Endothelial cell (in vitro differentiated cells): Measurements from ENCODE around the gene SLC27A3. TPM values are rescaled to one million over a fixed set of nuclear protein-coding genes. Genes with fewer than 3 reads are reported as not detected.

ENCODE experiments used
- DNase-seq: peaks from one replicate; pipeline ENCODE4 v3.0.0; 2021; ENCODE audit warnings: low spot score
- H3K27ac Mint-ChIP-seq: one replicate; pipeline ENCODE4 v1.8.0; 2021; ENCODE audit warnings: mixed read lengths, inconsistent platforms; ENCODE audit not compliant: unreplicated experiment
- H3K27me3 Mint-ChIP-seq: one replicate; pipeline ENCODE4 v1.8.0; 2021; ENCODE audit warnings: mild to moderate bottlenecking, moderate library complexity, mixed read lengths, inconsistent platforms; ENCODE audit not compliant: unreplicated experiment
- H3K36me3 Mint-ChIP-seq: one replicate; pipeline ENCODE4 v1.8.0; 2021; ENCODE audit warnings: mild to moderate bottlenecking, low read depth, mixed read lengths, inconsistent platforms; ENCODE audit not compliant: unreplicated experiment
- H3K4me1 Mint-ChIP-seq: one replicate; pipeline ENCODE4 v1.8.0; 2021; ENCODE audit warnings: mild to moderate bottlenecking, mixed read lengths, inconsistent platforms; ENCODE audit not compliant: unreplicated experiment
- H3K4me3 Mint-ChIP-seq: one replicate; pipeline ENCODE4 v1.8.0; 2021; ENCODE audit warnings: mild to moderate bottlenecking, mixed read lengths, inconsistent platforms; ENCODE audit not compliant: unreplicated experiment
- H3K9me3 Mint-ChIP-seq: one replicate; pipeline ENCODE4 v1.8.0; 2021; ENCODE audit warnings: mixed read lengths, inconsistent platforms; ENCODE audit not compliant: unreplicated experiment
- long read RNA-seq: library from polyadenylated mRNA; unstranded; transcript quantifications from one replicate; pipeline ENCODE4 v2.0.0, GENCODE V29; 2020; ENCODE audit not compliant: unreplicated experiment
- total RNA-seq: library from RNA; stranded (reverse); fragmentation: NEBNext Ultra II Directional; extraction: Animal tissue kit (Norgen Biotek cat#: 25700); gene quantifications from one replicate; pipeline ENCODE4 v1.2.1, GENCODE V29; 2021; ENCODE audit not compliant: unreplicated experiment
- TF ChIP-seq, protein P1 (sequence below): fragments of 200-600 bp; sonication (generic); IDR thresholded peaks from one replicate; pipeline ENCODE4 v1.5.0; 2021; ENCODE audit warnings: antibody characterized with exemption; ENCODE audit not compliant: unreplicated experiment

The SLC27A3 gene, protein sequence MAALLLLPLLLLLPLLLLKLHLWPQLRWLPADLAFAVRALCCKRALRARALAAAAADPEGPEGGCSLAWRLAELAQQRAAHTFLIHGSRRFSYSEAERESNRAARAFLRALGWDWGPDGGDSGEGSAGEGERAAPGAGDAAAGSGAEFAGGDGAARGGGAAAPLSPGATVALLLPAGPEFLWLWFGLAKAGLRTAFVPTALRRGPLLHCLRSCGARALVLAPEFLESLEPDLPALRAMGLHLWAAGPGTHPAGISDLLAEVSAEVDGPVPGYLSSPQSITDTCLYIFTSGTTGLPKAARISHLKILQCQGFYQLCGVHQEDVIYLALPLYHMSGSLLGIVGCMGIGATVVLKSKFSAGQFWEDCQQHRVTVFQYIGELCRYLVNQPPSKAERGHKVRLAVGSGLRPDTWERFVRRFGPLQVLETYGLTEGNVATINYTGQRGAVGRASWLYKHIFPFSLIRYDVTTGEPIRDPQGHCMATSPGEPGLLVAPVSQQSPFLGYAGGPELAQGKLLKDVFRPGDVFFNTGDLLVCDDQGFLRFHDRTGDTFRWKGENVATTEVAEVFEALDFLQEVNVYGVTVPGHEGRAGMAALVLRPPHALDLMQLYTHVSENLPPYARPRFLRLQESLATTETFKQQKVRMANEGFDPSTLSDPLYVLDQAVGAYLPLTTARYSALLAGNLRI
- 72.7 TPM for total RNA-seq
- long read RNA-seq, transcript SLC27A3-201 (10 exons, 3,351 nt) = major isoform, 44 of 63 reads
- long read RNA-seq, partial matches to known transcripts = 2 of 63 reads
- long read RNA-seq, other reads (novel, unspliced or antisense) = 17 of 63 reads

DNA sequence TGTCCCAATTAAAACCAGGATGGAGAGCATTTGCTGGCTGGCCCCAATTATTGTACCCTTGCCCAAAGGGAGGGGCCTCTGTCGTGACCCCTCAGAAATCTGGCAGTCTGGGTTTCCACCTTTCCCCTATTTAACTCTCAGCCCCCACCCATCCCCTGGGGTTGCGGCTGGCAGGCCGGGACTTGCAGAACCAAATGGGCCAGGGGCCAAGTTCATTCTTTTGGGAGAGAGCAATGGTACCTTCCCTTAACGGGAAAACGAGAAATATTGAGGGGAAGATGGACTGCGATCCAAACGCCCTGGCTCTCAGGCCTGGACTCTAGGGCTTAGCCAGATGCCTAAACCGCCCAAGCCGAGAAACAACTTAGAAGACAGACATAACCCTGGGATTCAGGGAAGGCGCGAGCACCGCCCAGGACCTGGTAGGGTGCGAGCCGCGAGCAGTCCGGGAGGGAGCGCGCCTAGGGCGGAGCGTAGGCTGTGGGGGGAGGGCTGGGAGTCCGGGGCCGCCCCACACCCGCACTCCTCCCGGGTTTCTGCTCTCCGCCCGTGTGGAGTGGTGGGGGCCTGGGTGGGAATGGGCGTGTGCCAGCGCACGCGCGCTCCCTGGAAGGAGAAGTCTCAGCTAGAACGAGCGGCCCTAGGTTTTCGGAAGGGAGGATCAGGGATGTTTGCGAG is at the start of gene SLC27A3:
Gene SLC27A3, plus strand, starts transcription at position 628 of the 678 bp plus-strand sequence. CDS start 91 bp downstream, outside the sequence.
- Mint-ChIP-seq H3K36me3 (peaks cover 43% of the 10 kb centered on the region), H3K4me1 (peaks cover 69% of the 10 kb centered on the region), H3K27ac (peak within 1 kb of the TSS; percentile 90), H3K4me3 (peak within 1 kb of the TSS; percentile 87), H3K27me3 (peaks cover 25% of the 10 kb centered on the region), H3K9me3 (no peaks in the 10 kb centered on the region)
- no peak for DNase-seq
- TF ChIP-seq, protein P1, sequence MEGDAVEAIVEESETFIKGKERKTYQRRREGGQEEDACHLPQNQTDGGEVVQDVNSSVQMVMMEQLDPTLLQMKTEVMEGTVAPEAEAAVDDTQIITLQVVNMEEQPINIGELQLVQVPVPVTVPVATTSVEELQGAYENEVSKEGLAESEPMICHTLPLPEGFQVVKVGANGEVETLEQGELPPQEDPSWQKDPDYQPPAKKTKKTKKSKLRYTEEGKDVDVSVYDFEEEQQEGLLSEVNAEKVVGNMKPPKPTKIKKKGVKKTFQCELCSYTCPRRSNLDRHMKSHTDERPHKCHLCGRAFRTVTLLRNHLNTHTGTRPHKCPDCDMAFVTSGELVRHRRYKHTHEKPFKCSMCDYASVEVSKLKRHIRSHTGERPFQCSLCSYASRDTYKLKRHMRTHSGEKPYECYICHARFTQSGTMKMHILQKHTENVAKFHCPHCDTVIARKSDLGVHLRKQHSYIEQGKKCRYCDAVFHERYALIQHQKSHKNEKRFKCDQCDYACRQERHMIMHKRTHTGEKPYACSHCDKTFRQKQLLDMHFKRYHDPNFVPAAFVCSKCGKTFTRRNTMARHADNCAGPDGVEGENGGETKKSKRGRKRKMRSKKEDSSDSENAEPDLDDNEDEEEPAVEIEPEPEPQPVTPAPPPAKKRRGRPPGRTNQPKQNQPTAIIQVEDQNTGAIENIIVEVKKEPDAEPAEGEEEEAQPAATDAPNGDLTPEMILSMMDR = no peak

DNA sequence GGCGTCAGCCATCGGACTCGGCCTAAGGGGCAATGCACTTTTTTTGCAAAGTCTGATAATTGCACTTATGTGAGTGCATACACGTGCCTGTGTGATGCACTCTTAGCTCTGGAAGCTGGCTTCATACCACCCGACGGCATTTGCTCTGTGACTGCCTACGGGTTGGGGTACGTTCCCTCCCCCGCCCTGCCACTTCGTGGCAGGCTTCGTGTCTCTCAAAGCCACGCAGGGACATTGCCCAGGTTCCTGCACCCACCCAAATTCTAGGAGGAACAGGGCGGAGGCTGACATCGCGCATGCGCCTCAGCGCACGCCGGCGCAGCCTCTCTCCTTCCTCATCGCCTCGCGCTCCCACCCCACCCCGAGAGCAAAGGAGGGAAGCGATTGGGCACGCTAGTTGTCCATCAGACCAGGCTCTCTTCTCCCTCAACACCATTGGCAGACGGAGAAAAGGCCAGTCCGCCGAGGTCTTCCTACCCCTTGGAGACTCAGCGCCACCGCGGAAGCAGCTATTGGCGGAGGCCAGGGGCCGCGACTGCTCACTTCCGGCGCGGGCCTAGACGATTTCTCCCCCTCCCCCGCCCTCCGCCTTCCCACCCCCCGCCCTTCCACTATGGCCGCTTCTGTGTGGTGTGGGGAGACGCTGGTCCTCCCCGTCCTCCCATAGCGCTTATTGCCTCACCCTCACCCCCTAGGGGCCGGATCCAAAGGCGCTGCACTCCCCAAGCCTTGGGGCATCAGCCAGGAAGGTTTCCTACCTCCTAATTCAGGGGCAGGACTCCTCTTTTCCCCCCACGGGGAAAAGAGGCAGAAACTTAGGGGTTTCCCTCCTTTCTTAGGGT is 47.5 kb upstream of the SLC27A3 start, which contains the start of gene INTS3:
Gene INTS3, plus strand, starts transcription at position 588 of the 842 bp plus-strand sequence. CDS start 585 bp downstream, outside the sequence.
- no peaks in the 10 kb centered on the region for H3K9me3 Mint-ChIP-seq
- peaks cover 14% of the 10 kb centered on the region for H3K36me3 Mint-ChIP-seq
- peaks cover 4% of the 10 kb centered on the region for H3K27me3 Mint-ChIP-seq
- peak within 1 kb of the TSS; percentile 90 for H3K4me3 Mint-ChIP-seq
- TF ChIP-seq, protein P1 = no peak
- peaks cover 31% of the 10 kb centered on the region for H3K4me1 Mint-ChIP-seq
- peak within 1 kb of the TSS; percentile 100 for H3K27ac Mint-ChIP-seq
- peak; percentile 97 for DNase-seq

DNA sequence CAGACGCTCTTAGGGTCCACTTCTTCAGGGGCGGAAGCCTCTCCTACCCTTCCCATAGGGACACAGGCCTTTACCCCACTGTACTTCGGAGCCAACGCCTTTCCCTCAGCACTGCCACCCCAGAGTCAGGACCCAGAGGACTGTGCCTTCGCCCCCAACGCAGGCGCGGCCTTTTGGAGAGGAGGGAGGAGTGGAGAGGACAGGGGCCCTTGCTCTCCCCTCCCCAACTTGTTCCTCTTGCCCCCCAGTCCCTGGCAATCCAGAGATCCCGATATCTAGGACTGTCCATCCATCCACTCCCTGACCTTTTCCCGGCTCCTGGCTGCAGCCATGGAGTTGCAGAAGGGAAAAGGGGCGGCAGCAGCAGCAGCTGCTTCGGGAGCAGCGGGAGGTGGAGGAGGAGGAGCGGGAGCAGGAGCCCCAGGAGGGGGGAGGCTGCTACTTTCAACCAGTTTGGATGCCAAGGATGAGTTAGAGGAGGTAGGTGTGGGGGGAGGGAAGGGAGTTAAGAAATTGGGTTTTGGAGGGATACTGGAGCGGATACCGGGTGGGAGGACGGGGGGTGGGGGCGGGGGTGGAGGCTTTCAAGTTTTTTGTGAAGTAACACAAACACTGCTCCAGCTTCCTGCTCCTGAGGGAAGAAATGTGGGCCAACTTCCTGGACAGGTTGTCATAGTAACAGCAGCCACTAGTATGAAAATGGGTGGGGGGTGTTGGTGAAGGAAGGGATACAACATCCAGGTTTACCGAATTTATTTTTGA is 46.7 kb upstream of the SLC27A3 start:
- Mint-ChIP-seq H3K27ac (peak overlapping the region; percentile 100), H3K4me1 (peaks cover 31% of the 10 kb centered on the region)
- DNase-seq = peak; percentile 64

More for the DNA sequence above, 46.7 kb upstream of the SLC27A3 start:
- peak overlapping the region; percentile 90 for H3K4me3 Mint-ChIP-seq
- H3K36me3 Mint-ChIP-seq = peaks cover 14% of the 10 kb centered on the region
- TF ChIP-seq, protein P1 = no peak
- peaks cover 4% of the 10 kb centered on the region for H3K27me3 Mint-ChIP-seq
- no peaks in the 10 kb centered on the region for H3K9me3 Mint-ChIP-seq
